GM12878 (cell line): ENCODE measurements around the gene DIS3L.

ENCODE experiments used
- CEBPB ChIP-seq, 2 experiments: fragments of 150-350 bp in 1 of 2; IDR thresholded peaks; 2 replicates each; pipeline ENCODE4 v1.6.1; 2012 to 2014; ENCODE audit warnings: low read depth in 2 of 2, low read length in 2 of 2, borderline replicate concordance in 1 of 2, inconsistent platforms in 1 of 2
- CTCF ChIP-seq, 3 experiments: IDR thresholded peaks in 2 of 3; conservative IDR thresholded peaks in 1 of 3; 2 replicates each; pipeline ENCODE4 v1.5.1; 2011; ENCODE audit warnings: low read depth in 3 of 3, low read length in 3 of 3, mild to moderate bottlenecking in 3 of 3, control low read depth in 2 of 3, moderate library complexity in 2 of 3, inconsistent platforms in 1 of 3, mixed read lengths in 1 of 3; ENCODE audit not compliant: control insufficient read depth in 2 of 3, insufficient read depth in 1 of 3; ENCODE audit errors: extremely low read depth in 1 of 3
- EED ChIP-seq: sonication (generic); IDR thresholded peaks from 2 replicates; pipeline ENCODE4 v1.6.1; 2016; ENCODE audit warnings: antibody characterized with exemption, low read depth
- ESRRA ChIP-seq: IDR thresholded peaks from 2 replicates; pipeline ENCODE4 v1.6.1; 2012; ENCODE audit warnings: mild to moderate bottlenecking, low read length, improper control_type of control experiment
- IRF3 ChIP-seq: fragments of 450-650 bp; IDR thresholded peaks from 2 replicates; pipeline ENCODE4 v1.6.1; 2014; ENCODE audit warnings: mild to moderate bottlenecking
- POLR2AphosphoS5 ChIP-seq: IDR thresholded peaks from 2 replicates; pipeline ENCODE4 v1.6.1; 2011; ENCODE audit warnings: mild to moderate bottlenecking, low read length, inconsistent platforms
- SP1 ChIP-seq: IDR thresholded peaks from one replicate; pipeline ENCODE4 v1.6.1; 2011; ENCODE audit warnings: low read depth, low read length
- TCF12 ChIP-seq: IDR thresholded peaks from 2 replicates; pipeline ENCODE4 v1.6.1; 2011; ENCODE audit warnings: low read depth, mild to moderate bottlenecking, low read length
- ZBTB40 ChIP-seq: fragments of 450-650 bp; IDR thresholded peaks from 2 replicates; pipeline ENCODE4 v1.6.1; 2016; ENCODE audit warnings: mild to moderate bottlenecking, moderate library complexity, borderline replicate concordance

- TF ChIP-seq EED (no peak), CTCF (IDR thresholded peaks at IDR 0.05 in 2 of 3, conservative IDR thresholded peaks at IDR 0.05 in 1 of 3; ENCODE audit: control insufficient read depth in 2 of 3, extremely low read depth in 1 of 3, insufficient read depth in 1 of 3, low read depth in 3 of 3, low read length in 3 of 3) (no peak), CEBPB (IDR thresholded peaks at IDR 0.05; ENCODE audit: borderline replicate concordance in 1 of 2, low read depth in 2 of 2, low read length in 2 of 2) (no peak), ESRRA (no peak), ZBTB40 (no peak), SP1 (no peak), POLR2AphosphoS5 (no peak), TCF12 (no peak), IRF3 (no peak)
Measured at GRCh38 chr15:66364944-66365528, 71.7 kb downstream of the DIS3L start.
